DMS114 treated with DMSO at 0.1 percent for 48 hours (cell line): ENCODE results near the gene QRICH2.
A peak's percentile ranks its signal among the peaks of the same experiment; 100 is the strongest.
"Not testable (repeated sequence)": the region's sequence is repeated elsewhere in the genome, so short reads cannot be mapped to it uniquely, and the experiment has no call there.

Experiments
- DNase-seq: peaks from one replicate; lab custom pipeline; 2025; ENCODE audit not compliant: unreplicated experiment; lab: John Stamatoyannopoulos, UW

The QRICH2 gene

DNA sequence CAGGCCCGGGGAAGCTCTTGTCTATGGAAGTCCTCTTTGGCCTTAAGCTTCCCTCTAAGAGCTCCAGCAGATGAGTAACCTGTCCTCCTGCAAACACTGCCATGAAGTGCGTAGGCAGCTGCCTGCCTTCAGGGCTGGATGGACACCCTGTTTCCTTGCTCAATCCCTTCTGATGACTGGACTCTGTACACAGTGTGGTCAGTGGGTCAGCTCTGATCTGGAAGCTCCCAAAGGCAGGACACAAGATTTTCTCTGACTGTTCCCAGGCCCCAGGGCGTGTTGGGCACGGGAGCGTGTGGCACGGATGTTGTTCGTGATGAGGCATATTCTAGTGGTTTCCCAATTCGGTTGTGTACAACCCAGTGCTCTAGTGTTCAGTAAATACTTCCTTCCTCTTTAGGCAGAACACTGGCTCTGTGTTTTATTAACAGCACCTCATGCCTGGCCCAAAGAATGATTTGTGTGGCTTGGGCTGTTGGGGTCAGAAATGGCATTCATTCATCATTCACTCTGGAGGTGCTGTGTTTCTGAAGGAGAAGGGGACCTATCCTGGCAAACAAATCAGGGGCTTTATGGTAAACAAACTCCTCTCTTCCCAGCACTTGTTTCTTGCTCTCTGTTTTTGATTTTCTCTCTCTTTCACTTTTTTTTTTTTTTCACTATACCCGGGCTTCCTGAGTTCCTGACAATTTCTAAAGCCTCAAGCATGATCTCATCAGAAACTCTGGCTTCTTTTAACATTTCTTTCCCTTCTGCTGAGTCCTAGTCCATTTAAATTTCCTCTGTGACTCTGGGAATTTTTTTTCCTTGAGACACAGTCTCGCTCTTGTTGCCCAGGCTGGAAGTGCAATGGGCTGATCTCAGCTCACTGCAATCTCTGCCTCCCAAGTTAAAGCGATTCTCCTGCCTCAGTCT is 55.8 kb downstream of the QRICH2 start:
- DNase-seq = no peak

- no peak for DNase-seq
Observed at GRCh38 chr17:76251478-76252039, 56.5 kb downstream of the QRICH2 start.

GRCh38 chr17:76250141-76250540 is 57.9 kb downstream of the QRICH2 start:
- DNase-seq = no peak

DNA sequence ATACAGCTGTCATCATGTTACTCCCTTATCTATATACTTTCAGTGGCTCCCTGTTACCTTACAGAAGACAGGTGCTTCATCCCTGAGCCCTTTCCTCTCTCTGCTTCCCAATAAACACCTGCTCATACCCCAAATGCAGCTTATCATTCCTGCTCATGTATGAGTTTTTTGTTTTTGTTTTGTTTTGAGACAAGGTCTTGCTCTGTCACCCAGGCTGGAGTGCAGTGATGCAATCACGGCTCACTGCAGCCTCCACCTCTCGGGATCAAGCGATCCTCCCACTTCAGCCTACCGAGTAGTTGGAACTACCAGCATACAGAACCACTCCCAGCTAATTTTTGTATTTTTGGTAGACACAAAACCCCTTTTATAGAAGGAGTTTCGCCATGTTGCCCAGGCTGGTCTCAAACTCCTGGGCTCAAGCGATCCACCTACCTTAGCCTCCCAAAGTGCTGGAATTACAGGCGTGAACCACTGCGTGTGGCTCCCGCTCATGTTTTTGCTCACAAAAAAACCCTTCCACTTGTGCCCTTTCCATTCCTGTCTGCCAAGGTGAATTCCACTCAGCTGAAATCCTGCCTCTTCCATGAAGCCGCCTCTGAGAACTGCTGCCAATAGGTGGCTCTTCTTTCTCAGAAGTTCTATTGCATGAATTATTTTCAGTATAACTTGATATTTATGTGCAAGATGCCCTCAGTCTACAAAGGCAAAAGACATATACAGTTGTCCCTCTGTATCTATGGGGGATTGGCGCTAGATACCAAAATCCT is 59.9 kb downstream of the QRICH2 start:
- no peak for DNase-seq

GRCh38 chr17:76247304-76247703 is 60.8 kb downstream of the QRICH2 start:
- DNase-seq = no peak

DNA sequence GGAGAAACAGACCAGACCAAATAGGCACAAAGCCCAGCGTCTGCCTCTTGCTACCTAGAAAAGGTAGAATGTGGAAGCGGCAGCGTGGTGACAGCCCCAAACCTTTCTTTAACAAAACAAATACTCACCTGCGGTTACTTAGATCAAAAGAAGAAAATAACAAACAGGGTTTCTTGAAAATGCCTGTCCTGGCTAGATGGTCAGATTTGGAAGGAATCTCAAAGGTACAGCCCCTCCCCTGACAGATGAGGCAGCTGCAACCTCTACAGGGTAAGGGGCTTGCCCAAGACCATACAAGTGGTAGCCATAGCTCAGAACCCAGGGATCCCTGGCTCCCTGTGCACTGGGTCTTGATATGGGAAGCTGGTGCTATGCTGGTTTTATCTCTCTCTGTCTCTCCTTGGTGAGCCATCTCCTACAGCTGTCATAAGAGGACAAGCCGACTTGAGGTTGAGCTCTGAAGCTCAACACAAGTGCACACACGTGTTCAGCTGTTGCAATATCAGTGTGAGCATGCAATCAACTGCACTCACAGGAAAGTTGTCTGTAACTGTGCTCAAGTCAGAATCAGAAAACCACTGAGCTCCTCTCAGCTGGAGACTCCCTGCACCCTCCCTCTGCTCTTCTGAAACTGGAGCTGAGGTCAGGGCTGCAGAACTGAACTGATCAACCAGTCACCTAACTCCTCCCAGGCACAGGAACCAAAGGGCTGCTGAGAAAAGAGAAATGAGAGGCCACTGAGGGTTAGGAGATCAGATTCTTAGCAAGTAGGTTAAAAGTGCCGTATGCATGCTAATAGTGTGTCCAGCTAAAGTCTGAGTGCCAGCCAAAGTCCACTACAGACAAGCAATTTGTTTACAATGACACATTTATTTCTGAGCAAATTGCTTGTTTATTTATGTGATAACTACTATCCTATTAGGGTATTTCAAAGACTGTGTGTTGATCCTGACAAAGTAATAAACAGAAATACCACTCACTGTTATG is 61.7 kb downstream of the QRICH2 start:
- no peak for DNase-seq

GRCh38 chr17:76244721-76245120 is 63.4 kb downstream of the QRICH2 start:
- DNase-seq = not testable (repeated sequence)

DNA sequence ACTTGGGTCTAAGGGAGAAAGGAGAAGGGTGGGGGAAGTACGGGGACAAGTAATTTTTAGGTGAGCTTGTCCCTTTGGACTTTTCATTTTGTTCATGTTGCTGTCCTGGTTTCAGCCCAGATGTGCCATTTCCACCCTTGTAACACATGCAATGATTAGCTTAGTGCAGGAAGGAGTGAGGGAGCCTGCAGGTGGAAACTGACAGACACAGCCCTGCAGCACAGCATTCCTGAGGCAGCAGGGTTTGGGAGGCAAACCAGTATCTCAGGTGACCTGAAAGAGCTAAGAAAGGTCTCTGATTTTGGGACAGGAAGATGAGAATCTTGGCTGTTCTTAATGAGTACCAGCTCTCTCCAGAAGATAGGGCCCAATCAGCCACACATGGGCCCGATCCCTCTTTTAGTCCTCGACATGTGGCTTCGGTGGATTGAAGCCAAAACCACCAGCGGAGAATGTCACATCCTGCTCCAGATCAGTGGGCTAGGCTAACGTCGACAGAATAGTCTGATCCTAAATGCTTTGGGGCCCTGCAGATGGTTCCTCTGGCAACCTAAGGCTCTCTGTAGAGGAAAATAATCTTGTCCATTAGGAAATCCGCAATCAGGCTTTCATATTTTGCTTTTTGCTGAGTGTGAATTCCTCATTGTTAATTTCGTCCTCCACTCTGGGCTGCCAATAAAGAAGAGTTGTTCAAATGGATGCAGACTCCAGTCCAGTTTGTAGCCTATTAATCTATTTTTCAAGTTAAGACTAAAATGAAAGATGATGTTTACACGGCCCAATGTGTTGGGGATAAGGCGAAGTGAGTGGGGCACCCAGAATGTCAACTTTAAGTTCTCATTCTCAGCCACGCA is 64.0 kb downstream of the QRICH2 start:
- DNase-seq = no peak

DNA sequence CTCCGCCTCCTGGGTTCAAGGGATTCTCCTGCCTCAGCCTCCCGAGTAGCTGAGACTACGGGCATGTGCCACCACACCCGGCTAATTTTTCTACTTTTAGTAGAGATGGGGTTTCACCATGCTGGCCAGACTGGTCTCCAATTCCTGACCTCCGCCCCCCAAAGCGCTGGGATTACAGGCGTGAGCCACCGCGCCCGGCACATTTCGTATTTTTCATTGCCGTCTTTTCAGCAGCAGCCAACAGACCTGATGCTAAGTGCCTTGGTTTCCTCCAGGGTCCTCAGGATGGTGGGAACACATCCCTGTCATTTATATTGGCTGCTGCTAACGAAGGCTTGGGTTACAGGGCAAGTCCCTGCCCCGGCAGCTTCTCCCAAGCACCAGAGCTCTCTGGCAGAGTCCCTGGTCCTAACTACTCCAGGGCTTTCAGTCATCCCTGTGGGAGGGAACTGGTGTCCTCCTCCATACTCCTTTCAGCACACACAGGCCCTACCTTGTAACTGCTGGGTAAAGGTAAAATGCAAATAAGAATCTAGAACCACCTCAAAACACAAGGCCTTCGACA is 66.3 kb downstream of the QRICH2 start:
- DNase-seq = no peak

DNA sequence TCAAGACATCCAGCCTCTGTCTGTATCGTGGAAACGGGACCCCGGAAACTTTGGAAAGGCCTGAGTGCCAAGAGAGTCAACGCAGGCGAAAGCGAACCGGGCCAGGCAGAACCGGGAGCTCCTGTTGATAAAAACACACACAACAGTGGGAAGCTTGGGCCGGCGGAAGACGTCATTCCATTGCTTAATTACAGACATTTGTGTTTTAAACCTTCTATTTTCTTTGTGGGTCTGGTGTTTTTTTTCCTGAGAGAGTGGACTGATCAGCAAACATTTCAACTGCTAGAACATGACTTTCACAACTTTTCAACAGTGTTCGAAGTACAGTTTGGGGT is 66.9 kb downstream of the QRICH2 start:
- DNase-seq = no peak

- peak; percentile 17 for DNase-seq
Observed at GRCh38 chr17:76240461-76241203, 67.4 kb downstream of the QRICH2 start, which contains the start of gene RNF157. Gene RNF157, minus strand, starts transcription at chr17:76240493. Its CDS starts 253 bp downstream, at chr17:76240240.

GRCh38 chr17:76239538-76240274 is 68.4 kb downstream of the QRICH2 start:
- DNase-seq = no peak

- DNase-seq = no peak
Observed at GRCh38 chr17:76238847-76239537, 69.1 kb downstream of the QRICH2 start.

GRCh38 chr17:76237859-76238313 is 70.2 kb downstream of the QRICH2 start:
- no peak for DNase-seq

DNA sequence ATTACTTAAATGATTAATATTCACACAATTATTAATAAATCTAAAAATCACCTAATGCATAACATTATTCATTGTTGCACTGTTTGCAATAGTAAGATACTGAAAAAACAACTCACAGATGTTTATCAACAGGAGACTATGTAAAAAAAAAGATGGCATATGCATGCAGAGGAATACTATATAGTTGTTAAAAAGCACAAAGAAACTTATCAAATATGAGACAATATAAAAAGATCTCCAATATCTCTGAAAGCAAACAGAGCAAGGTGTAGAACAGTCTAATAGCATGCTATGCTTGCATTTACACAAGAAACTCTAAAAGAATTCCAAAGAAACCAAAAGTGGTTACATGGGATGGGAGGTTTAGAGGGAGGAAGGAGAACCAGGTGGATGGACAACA is 71.5 kb downstream of the QRICH2 start:
- no peak for DNase-seq

- no peak for DNase-seq
Observed at GRCh38 chr17:76235883-76236282, 72.2 kb downstream of the QRICH2 start.

- no peak for DNase-seq
Observed at GRCh38 chr17:76234354-76234679, 73.8 kb downstream of the QRICH2 start.
